Heart right ventricle (tissue), 16 donors: ENCODE measurements around the gene TGOLN2. TPM values are rescaled to one million over a fixed set of nuclear protein-coding genes. Genes with fewer than 3 reads are reported as not detected.

Source experiments
- ATAC-seq, 8 donors: fragments of 200-7000 bp; cut with Tn5 transposase; one replicate each; pipeline ENCODE4 v1.9.1; 2020; ENCODE audit warnings: mild to moderate bottlenecking in 8 of 8, moderate library complexity in 8 of 8, moderate number of reproducible peaks in 1 of 8
- DNase-seq, 2 donors: peaks; one replicate each; pipeline ENCODE4 v3.0.0-alpha.2; 2020
- H3K27ac ChIP-seq, 10 donors: fragments of 200-600 bp; sonication (generic) in 2 of 10; one replicate each; pipeline versions ENCODE4 v1.5.0 to v1.8.0; 2020 to 2022; ENCODE audit warnings: mild to moderate bottlenecking in 3 of 10
- H3K27me3 ChIP-seq, 7 donors: fragments of 200-600 bp; one replicate each; pipeline ENCODE4 v1.8.0; 2021 to 2022; ENCODE audit warnings: mild to moderate bottlenecking in 2 of 7
- H3K36me3 ChIP-seq, 9 donors: fragments of 200-600 bp; sonication (generic) in 1 of 9; one replicate each; pipeline versions ENCODE4 v1.5.0 to v1.8.0; 2020 to 2022; ENCODE audit warnings: mild to moderate bottlenecking in 2 of 9
- H3K4me1 ChIP-seq, 9 donors: fragments of 200-600 bp; sonication (generic) in 1 of 9; one replicate each; pipeline versions ENCODE4 v1.5.0 to v1.8.0; 2020 to 2022; ENCODE audit warnings: mild to moderate bottlenecking in 4 of 9
- H3K4me3 ChIP-seq, 10 donors: fragments of 200-600 bp; sonication (generic) in 2 of 10; one replicate each; pipeline versions ENCODE4 v1.5.0 to v1.8.0; 2020 to 2022; ENCODE audit warnings: mild to moderate bottlenecking in 7 of 10, moderate library complexity in 2 of 10
- H3K9me3 ChIP-seq, 11 donors: fragments of 200-600 bp in 10 of 11; sonication (generic) in 2 of 11; one replicate each; pipeline versions ENCODE4 v1.5.0 to v1.8.0; 2013 to 2022; ENCODE audit warnings: mild to moderate bottlenecking in 2 of 11, control low read depth in 1 of 11, moderate library complexity in 1 of 11
- WGBS, 2 donors: extraction: QIAGEN DNeasy Blood & Tissue Kit; methylation state at CpG; one replicate each; pipeline ENCODE4 v1.1.7; 2013; ENCODE audit warnings: inconsistent platforms in 1 of 2; 5-methylcytosine and 5-hydroxymethylcytosine counted together
- intact Hi-C, 10 donors: fragments of 100-400 bp; cut with DNase I; formaldehyde crosslinking; loops; one replicate each; pipeline versions ENCODE4 v1.11.1 to v1.14.2; 2022
- polyA plus RNA-seq, 2 donors: library from polyadenylated mRNA; stranded (reverse); fragments of 200-250 nt; gene quantifications; one replicate each; pipeline ENCODE4 v1.2.3, GENCODE V29; 2013
- total RNA-seq, 10 donors: library from RNA; stranded (reverse); fragmentation: NEBNext Ultra II Directional in 3 of 10; extraction: Animal tissue kit (Norgen Biotek cat#: 25700) in 3 of 10; gene quantifications; one replicate each; pipeline versions ENCODE4 v1.2.1 to v1.2.4, GENCODE V29; 2021 to 2023
- TF ChIP-seq, protein P1 (sequence below), 9 donors: fragments of 200-600 bp; sonication (generic) in 2 of 9; IDR thresholded peaks; one replicate each; pipeline versions ENCODE4 v1.5.0 to v1.8.0; 2021 to 2022; ENCODE audit warnings: antibody characterized with exemption in 9 of 9, mild to moderate bottlenecking in 5 of 9, moderate library complexity in 1 of 9
- donor health status: Arrhythmogenic right ventricular cardiomyopathy.
- donor health status: ischemic (EF 13 %, LVEDD 7.1; RV severe dilation, severe dysfunction).
- donor health status: healthy with polysubstance abuse.
- donor health status: DM: no; HTN: yes; CAD: no.
- donor health status: DM: no; HTN: no; CAD: no.
- donor health status: ischemic (EF 25% LVEDD 6.9; RV normal size, moderate dysfunction).
- donor health status: ischemic (EF 25% LVEDD 5.7; RV mildly dilated, moderate dysfunction).
- donor health status: healthy.
- donor health status: DM: yes; HTN: yes; CAD: no.
- donor health status: Ischemic cardiomyopathy.
- donor health status: ischemic (EF 35%, LVEDD 5.7; RV mildly dilated, moderate dysfunction).
- donor health status: nonischemic (EF 11% LVEDD 7.7; RV severe dilation, severe dysfunction).
- donor health status: DM: yes; HTN: yes; CAD: no.
- donor health status: PGD.
- donor health status: ischemic (EF 29% LVEDD 5.4; RV normal size, mild dysfunction).
- donor health status: nonischemic (EF 23%, LVEDD 6.1; RV moderate dilation, normal function).

Gene TGOLN2
- total and polyA plus RNA-seq, 12 donors, result 12.1 to 99.9 (median 72.4) TPM

- WGBS, 2 donors, result 79 to 90% methylated on average over 10 of the region's 10 CpGs
- no peak overlapping the region for H3K4me3 ChIP-seq
- no peaks in the 10 kb centered on the region for H3K9me3 ChIP-seq
- ATAC-seq (peak in 7 of 8 donors; percentile 12 to 60 (median 18)), DNase-seq (no peak)
- H3K27me3 ChIP-seq, result no peaks in the 10 kb centered on the region
- TF ChIP-seq, protein P1, sequence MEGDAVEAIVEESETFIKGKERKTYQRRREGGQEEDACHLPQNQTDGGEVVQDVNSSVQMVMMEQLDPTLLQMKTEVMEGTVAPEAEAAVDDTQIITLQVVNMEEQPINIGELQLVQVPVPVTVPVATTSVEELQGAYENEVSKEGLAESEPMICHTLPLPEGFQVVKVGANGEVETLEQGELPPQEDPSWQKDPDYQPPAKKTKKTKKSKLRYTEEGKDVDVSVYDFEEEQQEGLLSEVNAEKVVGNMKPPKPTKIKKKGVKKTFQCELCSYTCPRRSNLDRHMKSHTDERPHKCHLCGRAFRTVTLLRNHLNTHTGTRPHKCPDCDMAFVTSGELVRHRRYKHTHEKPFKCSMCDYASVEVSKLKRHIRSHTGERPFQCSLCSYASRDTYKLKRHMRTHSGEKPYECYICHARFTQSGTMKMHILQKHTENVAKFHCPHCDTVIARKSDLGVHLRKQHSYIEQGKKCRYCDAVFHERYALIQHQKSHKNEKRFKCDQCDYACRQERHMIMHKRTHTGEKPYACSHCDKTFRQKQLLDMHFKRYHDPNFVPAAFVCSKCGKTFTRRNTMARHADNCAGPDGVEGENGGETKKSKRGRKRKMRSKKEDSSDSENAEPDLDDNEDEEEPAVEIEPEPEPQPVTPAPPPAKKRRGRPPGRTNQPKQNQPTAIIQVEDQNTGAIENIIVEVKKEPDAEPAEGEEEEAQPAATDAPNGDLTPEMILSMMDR (IDR thresholded peaks at IDR 0.05), result no peak
- peaks cover 0 to 28% (median 13%) of the 10 kb centered on the region in 9 donors for H3K4me1 ChIP-seq
- peaks cover 0 to 83% (median 9%) of the 10 kb centered on the region in 9 donors for H3K36me3 ChIP-seq
- H3K27ac ChIP-seq, result peak overlapping the region in 1 of 10 donors; percentile 36
- intact Hi-C loops, result loop anchor here in 2 of 10 donors (2.0 kb wide), 1 partner anchor 28 kb away; no protein-coding TSS in a partner anchor
Measured at GRCh38 chr2:85314884-85315242, 12.9 kb downstream of the TGOLN2 start.

DNA sequence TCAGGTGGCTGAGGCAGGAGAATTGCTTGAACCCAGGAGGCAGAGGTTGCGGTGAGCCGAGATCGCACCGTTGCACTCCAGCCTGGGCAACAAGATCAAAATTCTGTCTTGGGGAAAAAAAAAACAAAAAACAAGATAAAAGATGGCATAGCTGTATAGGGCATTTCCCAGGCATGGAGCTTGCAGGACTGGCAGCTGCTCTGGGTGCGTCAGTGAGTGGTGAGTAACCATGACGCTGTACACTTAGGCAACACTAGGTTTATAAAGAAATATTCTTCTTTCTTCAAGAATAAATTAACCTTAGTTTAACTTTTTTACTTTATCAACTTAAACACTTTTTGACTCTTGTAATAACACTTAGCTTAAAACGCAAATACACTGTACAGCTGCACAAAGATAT lies 15.4 kb downstream of the TGOLN2 start:
- TF ChIP-seq, protein P1 (IDR thresholded peaks at IDR 0.05), result no peak
- Histone ChIP-seq H3K27me3 (no peaks in the 10 kb centered on the region), H3K4me3 (no peak overlapping the region), H3K9me3 (no peaks in the 10 kb centered on the region), H3K4me1 (peaks cover 4 to 38% (median 25%) of the 10 kb centered on the region in 9 donors), H3K36me3 (peaks cover 0 to 68% (median 4%) of the 10 kb centered on the region in 9 donors), H3K27ac (no peak overlapping the region)
- intact Hi-C loops, result no loop called here
- WGBS, 2 donors, result 88 to 90% methylated on average over 7 of the region's 7 CpGs
- no peak for DNase-seq
- no peak for ATAC-seq

- peak overlapping the region in 2 of 10 donors; percentile 37 to 42 for H3K27ac ChIP-seq
- no peaks in the 10 kb centered on the region for H3K27me3 ChIP-seq
- no peak overlapping the region for H3K4me3 ChIP-seq
- ATAC-seq (no peak), DNase-seq (no peak)
- TF ChIP-seq, protein P1 (IDR thresholded peaks at IDR 0.05), result no peak
- no peaks in the 10 kb centered on the region for H3K9me3 ChIP-seq
- H3K4me1 ChIP-seq, result peaks cover 4 to 42% (median 25%) of the 10 kb centered on the region in 9 donors
- H3K36me3 ChIP-seq, result peaks cover 0 to 69% (median 9%) of the 10 kb centered on the region in 9 donors
- intact Hi-C loops, result no loop called here
- WGBS, 2 donors, result 81 to 85% methylated on average over 3 of the region's 3 CpGs
Measured at GRCh38 chr2:85310330-85310729, 17.5 kb downstream of the TGOLN2 start.

DNA sequence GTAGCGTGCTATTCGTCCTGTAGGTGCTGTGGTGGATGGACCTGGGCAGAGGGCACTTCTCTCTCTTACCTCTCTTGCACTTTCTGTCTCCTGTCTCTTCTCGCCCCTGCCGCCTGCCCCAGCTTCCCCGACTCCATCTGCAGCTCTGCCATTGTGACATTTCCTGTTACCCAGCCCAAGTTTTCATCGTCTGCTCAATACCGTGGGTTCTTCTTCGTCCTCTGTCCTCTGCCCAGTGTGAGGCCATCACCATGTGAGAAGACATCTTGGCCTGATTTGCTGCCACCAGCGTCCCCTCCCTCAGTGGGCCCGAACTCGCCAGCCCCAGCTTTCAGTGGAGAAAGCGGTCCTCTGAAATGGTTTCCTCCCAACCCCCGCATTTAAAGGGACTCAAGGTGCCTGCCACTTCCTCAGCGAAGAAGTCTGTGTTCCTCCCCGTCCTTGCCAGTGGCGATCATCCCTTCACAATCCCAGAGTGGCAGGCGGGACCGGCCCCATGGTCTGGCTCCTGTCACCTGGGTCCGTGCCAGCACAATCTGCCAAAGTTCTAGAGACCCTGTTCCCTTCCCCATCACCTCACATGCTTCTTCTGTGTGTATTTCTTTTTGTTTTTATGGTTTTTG lies 18.0 kb downstream of the TGOLN2 start:
- intact Hi-C loops, result loop anchor here in 1 of 10 donors (10.0 kb wide), 1 partner anchor 385 kb away; no protein-coding TSS in a partner anchor
- H3K27ac ChIP-seq, result peak overlapping the region in 3 of 10 donors; percentile 8 to 42 (median 37)

More for the DNA sequence above, 18.0 kb downstream of the TGOLN2 start:
- peaks cover 4 to 42% (median 24%) of the 10 kb centered on the region in 9 donors for H3K4me1 ChIP-seq
- TF ChIP-seq, protein P1 (IDR thresholded peaks at IDR 0.05), result no peak
- DNase-seq (no peak), ATAC-seq (no peak)
- H3K36me3 ChIP-seq, result peaks cover 0 to 69% (median 9%) of the 10 kb centered on the region in 9 donors
- peak overlapping the region in 1 of 10 donors; percentile 27 for H3K4me3 ChIP-seq
- no peaks in the 10 kb centered on the region for H3K9me3 ChIP-seq
- H3K27me3 ChIP-seq, result no peaks in the 10 kb centered on the region
- 73 to 76% methylated on average over 19 of the region's 19 CpGs for WGBS, 2 donors
